BJ (cell line): ENCODE data around the gene ATP2A3. TPM values are rescaled to one million over a fixed set of nuclear protein-coding genes. Genes with fewer than 3 reads are reported as not detected.

ENCODE experiments used
- CTCF ChIA-PET: fragments of 350-600 bp; formaldehyde crosslinking; extraction: SDS; loops from one replicate; lab custom pipeline; 2021; ENCODE audit warnings: antibody characterized with exemption, inconsistent platforms; lab: Yijun Ruan, JAX
- POLR2A ChIA-PET: fragments of 300-600 bp; sonication (Branson Sonifier 250); formaldehyde crosslinking; extraction: SDS; loops from one replicate; lab custom pipeline; 2021; ENCODE audit warnings: antibody characterized with exemption; lab: Charles Lee
- DNase-seq: peaks from one replicate; pipeline ENCODE4 v3.0.0-alpha.2; 2011; ENCODE audit warnings: low read depth
- H3K27me3 ChIP-seq: 2 replicates; pipeline ENCODE4 v1.6.0; 2011; ENCODE audit warnings: low read length; ENCODE audit not compliant: control insufficient read depth, insufficient read depth
- H3K36me3 ChIP-seq: 2 replicates; pipeline ENCODE4 v1.5.1; 2011; ENCODE audit warnings: low read length; ENCODE audit not compliant: control insufficient read depth, insufficient read depth
- H3K4me3 ChIP-seq: 2 replicates; pipeline ENCODE4 v1.5.1; 2011; ENCODE audit warnings: low read depth, mild to moderate bottlenecking, control low read depth, low read length
- CTCF ChIP-seq: IDR thresholded peaks from 2 replicates; pipeline ENCODE4 v1.5.1; 2011; ENCODE audit warnings: low read depth, mild to moderate bottlenecking, control low read depth, inconsistent platforms, low read length, moderate library complexity; ENCODE audit not compliant: insufficient read depth
- polyA plus RNA-seq: library from polyadenylated mRNA; depleted of rRNA; stranded (reverse); fragments of >200 nt; gene quantifications from 2 replicates; pipeline ENCODE4 v1.2.3, GENCODE V29; 2011

ATP2A3 gene
- polyA plus RNA-seq, 1 experiment = 1.1 TPM

GRCh38 chr17:3892095-3892998 is 71.9 kb downstream of the ATP2A3 start:
- Histone ChIP-seq H3K27me3 (no peaks in the 10 kb centered on the region), H3K4me3 (peak overlapping the region; percentile 45), H3K36me3 (no peaks in the 10 kb centered on the region)
- ChIA-PET CTCF (interaction anchor here (0.9 to 3.6 kb wide), 2 partner anchors 21 to 46 kb away, joined by 4 to 22 read pairs; partner anchors contain the start of gene NCBP3), POLR2A (no interaction called here)
- TF ChIP-seq CTCF = no peak
- peak; percentile 27 for DNase-seq

- Histone ChIP-seq H3K4me3 (peak overlapping the region; percentile 45), H3K36me3 (no peaks in the 10 kb centered on the region), H3K27me3 (no peaks in the 10 kb centered on the region)
- TF ChIP-seq CTCF = no peak
- no peak for DNase-seq
- CTCF ChIA-PET = interaction anchor here (1.5 to 1.6 kb wide), 2 partner anchors 26 to 46 kb away, joined by 3 to 8 read pairs; partner anchors contain the start of gene NCBP3
- POLR2A ChIA-PET = no interaction called here
Observed at GRCh38 chr17:3891626-3892094, 72.6 kb downstream of the ATP2A3 start.

GRCh38 chr17:3890878-3891219 is 73.4 kb downstream of the ATP2A3 start:
- H3K27me3 ChIP-seq = no peaks in the 10 kb centered on the region
- CTCF ChIA-PET = interaction anchor here (0.7 to 1.6 kb wide), 6 partner anchors 16 to 153 kb away, joined by 3 to 8 read pairs (median 4); partner anchors contain the start of gene NCBP3
- no peaks in the 10 kb centered on the region for H3K36me3 ChIP-seq
- no peak for TF ChIP-seq CTCF
- H3K4me3 ChIP-seq = no peak overlapping the region
- no peak for DNase-seq
- POLR2A ChIA-PET = no interaction called here

- POLR2A ChIA-PET = no interaction called here
- TF ChIP-seq CTCF = no peak
- Histone ChIP-seq H3K27me3 (no peaks in the 10 kb centered on the region), H3K36me3 (peaks cover under 1% of the 10 kb centered on the region; the same call in 1 of the 2 replicates), H3K4me3 (no peak overlapping the region)
- peak; percentile 65 for DNase-seq
- CTCF ChIA-PET = interaction anchor here (0.7 to 1.6 kb wide), 9 partner anchors 17 to 153 kb away, joined by 3 to 8 read pairs (median 4); partner anchors contain the start of gene NCBP3
Observed at GRCh38 chr17:3890082-3890877, 74.0 kb downstream of the ATP2A3 start.
